Astrocyte (in vitro differentiated cells and primary cell): ENCODE results near the gene PDE9A. TPM values are rescaled to one million over a fixed set of nuclear protein-coding genes. Genes with fewer than 3 reads are reported as not detected.

Source experiments
- DNase-seq: peaks from one replicate; pipeline ENCODE4 v3.0.0-alpha.2; 2010; ENCODE audit warnings: low read depth
- FAIRE-seq: peaks from 2 replicates; lab custom pipeline; 2011; peaks lifted over from hg19 to GRCh38; lab: Jason Lieb, UNC
- H2AFZ ChIP-seq: 2 replicates; pipeline ENCODE4 v1.6.0; 2012; ENCODE audit warnings: low read depth, low read length, inconsistent platforms
- H3K27ac ChIP-seq: 2 replicates; pipeline ENCODE4 v1.5.1; 2011; ENCODE audit warnings: low read depth, low read length, inconsistent platforms
- H3K27me3 ChIP-seq: 2 replicates; pipeline ENCODE4 v1.6.0; 2011; ENCODE audit warnings: low read length, inconsistent platforms; ENCODE audit not compliant: insufficient read depth
- H3K36me3 ChIP-seq: 2 replicates; pipeline ENCODE4 v1.5.1; 2011; ENCODE audit warnings: low read length, inconsistent platforms; ENCODE audit not compliant: insufficient read depth
- H3K4me1 ChIP-seq: 2 replicates; pipeline ENCODE4 v1.5.1; 2011; ENCODE audit warnings: low read length, inconsistent platforms; ENCODE audit not compliant: insufficient read depth
- H3K4me2 ChIP-seq: 2 replicates; pipeline ENCODE4 v1.6.0; 2012; ENCODE audit warnings: low read length, inconsistent platforms
- H3K4me3 ChIP-seq: 2 replicates; pipeline ENCODE4 v1.5.1; 2011; ENCODE audit warnings: low read depth, mild to moderate bottlenecking, low read length, inconsistent platforms; ENCODE audit not compliant: insufficient read depth
- H3K79me2 ChIP-seq: 2 replicates; pipeline ENCODE4 v1.6.0; 2012; ENCODE audit warnings: mild to moderate bottlenecking, low read length, inconsistent platforms; ENCODE audit not compliant: insufficient read depth
- H3K9ac ChIP-seq: 2 replicates; pipeline ENCODE4 v1.6.0; 2012; ENCODE audit warnings: mild to moderate bottlenecking, low read length, inconsistent platforms
- H3K9me3 ChIP-seq: 2 replicates; pipeline ENCODE4 v1.5.1; 2012; ENCODE audit warnings: low read depth, mild to moderate bottlenecking, low read length, inconsistent platforms; ENCODE audit not compliant: insufficient read depth
- H4K20me1 ChIP-seq: 2 replicates; pipeline ENCODE4 v1.6.0; 2012; ENCODE audit warnings: low read length, inconsistent platforms; ENCODE audit not compliant: insufficient read depth
- H3K27ac Mint-ChIP-seq: one replicate; pipeline ENCODE4 v1.8.0; 2021; ENCODE audit warnings: mild to moderate bottlenecking, mixed read lengths; ENCODE audit not compliant: unreplicated experiment
- H3K27me3 Mint-ChIP-seq: one replicate; pipeline ENCODE4 v1.8.0; 2021; ENCODE audit warnings: low read depth, mixed read lengths; ENCODE audit not compliant: unreplicated experiment
- H3K36me3 Mint-ChIP-seq: one replicate; pipeline ENCODE4 v1.8.0; 2021; ENCODE audit warnings: low read depth, mixed read lengths; ENCODE audit not compliant: unreplicated experiment
- H3K4me1 Mint-ChIP-seq: one replicate; pipeline ENCODE4 v1.8.0; 2021; ENCODE audit warnings: low read depth, mixed read lengths; ENCODE audit not compliant: unreplicated experiment
- H3K4me3 Mint-ChIP-seq: one replicate; pipeline ENCODE4 v1.8.0; 2021; ENCODE audit warnings: mild to moderate bottlenecking, moderate library complexity, mixed read lengths; ENCODE audit not compliant: unreplicated experiment
- H3K9me3 Mint-ChIP-seq: one replicate; pipeline ENCODE4 v1.8.0; 2021; ENCODE audit warnings: mild to moderate bottlenecking, mixed read lengths; ENCODE audit not compliant: unreplicated experiment
- CTCF ChIP-seq: IDR thresholded peaks from 2 replicates; pipeline ENCODE4 v1.5.1; 2011; ENCODE audit warnings: low read depth, mild to moderate bottlenecking, inconsistent platforms, low read length, moderate library complexity; ENCODE audit not compliant: insufficient read depth
- EZH2 ChIP-seq: IDR thresholded peaks from 2 replicates; pipeline ENCODE4 v1.6.1; 2012; ENCODE audit warnings: mild to moderate bottlenecking, low read length, inconsistent platforms; ENCODE audit not compliant: insufficient read depth
- total RNA-seq: library from RNA; stranded (reverse); gene quantifications from 2 replicates; pipeline ENCODE4 v1.2.1, GENCODE V29; 2021

The PDE9A gene
- total RNA-seq, 1 donor from 2014 or later, result 7.8 TPM

- no peak overlapping the region for H3K27ac ChIP-seq
- H3K4me3 Mint-ChIP-seq, result no peak overlapping the region
- H3K27ac Mint-ChIP-seq, result no peak overlapping the region
- H3K36me3 Mint-ChIP-seq, result peaks cover 13% of the 10 kb centered on the region
- FAIRE-seq (no peak), DNase-seq (no peak)
- H3K9me3 ChIP-seq, result no peaks in the 10 kb centered on the region
- H3K79me2 ChIP-seq, result no peaks in the 10 kb centered on the region
- peaks cover 42% of the 10 kb centered on the region for H3K27me3 Mint-ChIP-seq
- no peaks in the 10 kb centered on the region for H3K36me3 ChIP-seq
- no peak overlapping the region for H2AFZ ChIP-seq
- no peak overlapping the region for H3K4me2 ChIP-seq
- no peak overlapping the region for H3K4me3 ChIP-seq
- no peak overlapping the region for H3K9ac ChIP-seq
- peaks cover 2% of the 10 kb centered on the region for H3K9me3 Mint-ChIP-seq
- no peaks in the 10 kb centered on the region for H3K27me3 ChIP-seq
- H3K4me1 ChIP-seq, result no peaks in the 10 kb centered on the region
- TF ChIP-seq CTCF, result no peak
- TF ChIP-seq EZH2, result no peak
- H4K20me1 ChIP-seq, result no peaks in the 10 kb centered on the region
- H3K4me1 Mint-ChIP-seq, result no peaks in the 10 kb centered on the region
These were observed 105.5 kb downstream of the PDE9A start for GRCh38 chr21:42758721-42759593.

GRCh38 chr21:42759594-42759927 is 106.1 kb downstream of the PDE9A start:
- no peaks in the 10 kb centered on the region for H3K27me3 ChIP-seq
- no peak overlapping the region for H3K4me3 ChIP-seq
- no peak overlapping the region for H3K4me2 ChIP-seq
- no peak overlapping the region for H3K9ac ChIP-seq
- peaks cover 42% of the 10 kb centered on the region for H3K27me3 Mint-ChIP-seq
- no peaks in the 10 kb centered on the region for H3K9me3 ChIP-seq
- no peaks in the 10 kb centered on the region for H3K36me3 ChIP-seq
- no peak overlapping the region for H3K27ac ChIP-seq
- peak overlapping the region; percentile 52 for H3K4me3 Mint-ChIP-seq
- no peak overlapping the region for H3K27ac Mint-ChIP-seq
- DNase-seq, result no peak
- no peaks in the 10 kb centered on the region for H3K4me1 Mint-ChIP-seq
- H4K20me1 ChIP-seq, result no peaks in the 10 kb centered on the region
- TF ChIP-seq CTCF (no peak), EZH2 (no peak)
- H3K4me1 ChIP-seq, result no peaks in the 10 kb centered on the region
- no peak for FAIRE-seq
- no peaks in the 10 kb centered on the region for H3K79me2 ChIP-seq
- H3K36me3 Mint-ChIP-seq, result peaks cover 16% of the 10 kb centered on the region
- peaks cover 2% of the 10 kb centered on the region for H3K9me3 Mint-ChIP-seq
- no peak overlapping the region for H2AFZ ChIP-seq

- Mint-ChIP-seq H3K9me3 (peaks cover 2% of the 10 kb centered on the region), H3K36me3 (peaks cover 16% of the 10 kb centered on the region), H3K4me3 (no peak overlapping the region), H3K27me3 (peaks cover 34% of the 10 kb centered on the region), H3K4me1 (no peaks in the 10 kb centered on the region), H3K27ac (no peak overlapping the region)
- no peak overlapping the region for H3K4me2 ChIP-seq
- no peaks in the 10 kb centered on the region for H3K9me3 ChIP-seq
- FAIRE-seq, result no peak
- no peaks in the 10 kb centered on the region for H3K36me3 ChIP-seq
- H3K79me2 ChIP-seq, result no peaks in the 10 kb centered on the region
- TF ChIP-seq EZH2 (no peak), CTCF (no peak)
- H3K9ac ChIP-seq, result no peak overlapping the region
- no peaks in the 10 kb centered on the region for H3K4me1 ChIP-seq
- no peak for DNase-seq
- no peaks in the 10 kb centered on the region for H4K20me1 ChIP-seq
- H2AFZ ChIP-seq, result no peak overlapping the region
- no peaks in the 10 kb centered on the region for H3K27me3 ChIP-seq
- no peak overlapping the region for H3K4me3 ChIP-seq
- no peak overlapping the region for H3K27ac ChIP-seq
These were observed 107.0 kb downstream of the PDE9A start for GRCh38 chr21:42760361-42760950.
